SIG-M5 treated with dmso at 0.1 percent for 504 hours (cell line): ENCODE measurements around the gene SLFNL1.

Source experiments
- DNase-seq: peaks from one replicate; lab custom pipeline; 2025; ENCODE audit not compliant: unreplicated experiment; lab: John Stamatoyannopoulos, UW

Gene SLFNL1

GRCh38 chr1:40987439-40988276 lies 33.9 kb downstream of the SLFNL1 start:
- DNase-seq, result no peak

- no peak for DNase-seq
Observed at GRCh38 chr1:40986956-40987355, 34.6 kb downstream of the SLFNL1 start.

GRCh38 chr1:40986328-40986783 lies 35.2 kb downstream of the SLFNL1 start:
- DNase-seq, result no peak

GRCh38 chr1:40985875-40986274 lies 35.6 kb downstream of the SLFNL1 start:
- DNase-seq, result no peak

- no peak for DNase-seq
Observed at GRCh38 chr1:40985161-40985560, 36.4 kb downstream of the SLFNL1 start.

GRCh38 chr1:40984531-40984930 lies 37.0 kb downstream of the SLFNL1 start:
- no peak for DNase-seq

- no peak for DNase-seq
Observed at GRCh38 chr1:40984066-40984465, 37.5 kb downstream of the SLFNL1 start.

GRCh38 chr1:40983286-40983685 lies 38.2 kb downstream of the SLFNL1 start:
- DNase-seq, result no peak

GRCh38 chr1:40982721-40983120 lies 38.8 kb downstream of the SLFNL1 start:
- no peak for DNase-seq

GRCh38 chr1:40981691-40982448 lies 39.7 kb downstream of the SLFNL1 start:
- DNase-seq, result no peak

- peak; percentile 32 for DNase-seq
Observed at GRCh38 chr1:40980453-40981121, 40.9 kb downstream of the SLFNL1 start.

- no peak for DNase-seq
Observed at GRCh38 chr1:40980068-40980452, 41.5 kb downstream of the SLFNL1 start.

- DNase-seq, result peak; percentile 78
Observed at GRCh38 chr1:40979241-40980067, 42.1 kb downstream of the SLFNL1 start, which contains the start of gene CTPS1. Gene CTPS1 (plus strand): TSS chr1:40979696. CDS start chr1:40983291, 3,595 bp downstream.

- no peak for DNase-seq
Observed at GRCh38 chr1:40978886-40979240, 42.7 kb downstream of the SLFNL1 start.

GRCh38 chr1:40977716-40978115 lies 43.8 kb downstream of the SLFNL1 start:
- DNase-seq, result no peak

GRCh38 chr1:40976952-40977690 lies 44.4 kb downstream of the SLFNL1 start:
- DNase-seq, result no peak

GRCh38 chr1:40974945-40975344 lies 46.6 kb downstream of the SLFNL1 start:
- no peak for DNase-seq

- no peak for DNase-seq
Observed at GRCh38 chr1:40973912-40974311, 47.6 kb downstream of the SLFNL1 start.

GRCh38 chr1:40971966-40972365 lies 49.6 kb downstream of the SLFNL1 start:
- DNase-seq, result no peak

- no peak for DNase-seq
Observed at GRCh38 chr1:40969445-40969844, 52.1 kb downstream of the SLFNL1 start.
